Fibroblast of skin of left biceps (primary cell): ENCODE measurements around the gene CAPSL.
"Not testable (repeated sequence)": the region's sequence is repeated elsewhere in the genome, so short reads cannot be mapped to it uniquely, and the experiment has no call there.

Experiments used
- DNase-seq, 2 experiments: peaks; one replicate each; pipeline ENCODE4 v3.0.0-alpha.2; 2013; ENCODE audit warnings: low read depth in 2 of 2

The CAPSL gene

DNA sequence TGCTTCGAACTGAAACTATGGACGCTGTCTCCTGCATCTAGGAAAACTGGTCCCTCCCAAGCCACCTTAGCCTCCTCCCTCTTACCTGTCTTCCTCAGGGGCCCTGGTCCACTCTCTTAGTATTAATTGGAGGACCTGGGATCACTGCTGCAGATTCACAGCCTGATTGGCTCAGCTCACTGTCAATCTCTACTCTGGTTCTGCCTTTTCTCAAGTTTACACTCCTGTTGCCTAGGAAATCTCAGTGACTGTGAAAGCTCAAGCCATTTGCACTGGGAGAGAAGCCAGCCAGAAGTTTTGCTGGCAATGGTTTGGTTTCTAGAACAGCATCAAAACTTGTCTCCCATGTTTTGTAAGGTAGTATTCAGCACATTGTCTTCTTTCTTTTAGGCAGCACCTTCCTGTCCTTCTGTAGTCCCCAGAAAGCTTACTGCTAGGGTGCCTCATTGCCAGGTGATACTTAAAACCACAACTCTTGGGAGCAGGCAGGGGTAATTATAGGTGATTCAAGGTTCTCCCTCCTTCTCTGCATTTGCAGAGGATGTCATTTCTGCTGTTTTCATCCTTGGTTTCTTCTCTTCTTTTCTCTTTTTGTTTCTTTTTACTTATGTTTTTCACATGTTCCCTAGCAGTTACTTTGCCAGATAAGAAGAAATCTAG is at the start of gene CAPSL:
Gene CAPSL (minus strand): TSS at position 55 of the 660 bp plus-strand sequence. CDS start 17,502 bp downstream, outside the sequence.
- peak; percentile 15 to 35 for DNase-seq

DNA sequence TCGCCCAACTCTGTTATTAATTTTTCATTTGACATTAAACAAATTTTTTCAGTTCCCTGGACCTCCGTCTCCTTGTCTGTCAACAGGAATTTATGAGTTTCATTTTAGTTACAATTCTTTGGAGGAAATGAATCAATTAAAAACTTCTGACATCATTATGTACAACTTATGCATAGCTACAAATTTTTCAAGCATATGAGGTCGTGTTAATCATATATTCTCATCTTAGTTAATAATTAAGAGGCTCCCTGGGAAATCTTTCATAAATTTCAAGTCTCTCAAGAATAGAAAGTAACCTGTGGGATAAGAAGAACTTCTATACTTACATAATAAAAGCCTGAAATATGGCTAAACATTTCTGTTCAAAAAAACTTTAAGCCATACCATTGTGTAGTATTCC is 49.4 kb upstream of the CAPSL start:
- DNase-seq = no peak

GRCh38 chr5:35979715-35980114 is 41.3 kb upstream of the CAPSL start:
- DNase-seq = no peak

DNA sequence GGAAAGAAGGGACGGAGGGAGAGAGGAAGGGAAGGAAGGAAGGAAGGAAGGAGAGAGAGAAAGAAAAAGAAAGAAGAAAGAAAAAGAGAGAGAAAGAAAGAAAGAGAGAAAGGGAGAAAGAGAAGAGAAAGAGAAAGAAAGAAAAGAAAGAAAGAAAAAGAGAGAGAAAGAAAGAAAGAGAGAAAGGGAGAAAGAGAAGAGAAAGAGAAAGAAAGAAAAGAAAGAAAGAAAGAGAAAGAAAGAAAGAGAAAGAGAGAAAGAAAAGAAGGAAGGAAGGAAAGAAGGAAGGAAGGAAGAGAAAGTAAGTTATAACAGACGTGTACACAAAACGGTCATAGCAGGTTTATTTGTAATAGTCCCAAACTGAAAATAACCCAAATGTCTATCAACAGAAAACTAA is 38.4 kb upstream of the CAPSL start:
- DNase-seq = not testable (repeated sequence)

DNA sequence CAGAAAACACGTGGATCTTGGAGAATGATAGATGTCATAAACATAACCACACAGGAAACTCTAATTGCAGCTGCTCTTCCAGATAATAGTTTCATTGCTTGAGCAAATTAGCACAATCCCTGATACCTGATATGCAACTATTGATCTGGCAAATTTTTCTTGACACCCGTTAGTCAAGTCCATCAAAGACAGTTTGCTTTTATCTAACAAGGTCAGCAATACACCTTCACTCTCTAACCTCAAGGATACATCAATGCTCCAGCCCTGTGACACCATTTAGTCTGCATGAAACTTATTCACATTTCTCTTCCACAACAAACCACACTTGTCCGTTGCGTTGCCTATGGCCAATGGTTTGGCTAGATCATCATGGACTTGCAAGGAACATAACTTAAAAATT is 36.1 kb upstream of the CAPSL start:
- no peak for DNase-seq

- no peak for DNase-seq
Measured at GRCh38 chr5:35971878-35972210, 33.4 kb upstream of the CAPSL start.

DNA sequence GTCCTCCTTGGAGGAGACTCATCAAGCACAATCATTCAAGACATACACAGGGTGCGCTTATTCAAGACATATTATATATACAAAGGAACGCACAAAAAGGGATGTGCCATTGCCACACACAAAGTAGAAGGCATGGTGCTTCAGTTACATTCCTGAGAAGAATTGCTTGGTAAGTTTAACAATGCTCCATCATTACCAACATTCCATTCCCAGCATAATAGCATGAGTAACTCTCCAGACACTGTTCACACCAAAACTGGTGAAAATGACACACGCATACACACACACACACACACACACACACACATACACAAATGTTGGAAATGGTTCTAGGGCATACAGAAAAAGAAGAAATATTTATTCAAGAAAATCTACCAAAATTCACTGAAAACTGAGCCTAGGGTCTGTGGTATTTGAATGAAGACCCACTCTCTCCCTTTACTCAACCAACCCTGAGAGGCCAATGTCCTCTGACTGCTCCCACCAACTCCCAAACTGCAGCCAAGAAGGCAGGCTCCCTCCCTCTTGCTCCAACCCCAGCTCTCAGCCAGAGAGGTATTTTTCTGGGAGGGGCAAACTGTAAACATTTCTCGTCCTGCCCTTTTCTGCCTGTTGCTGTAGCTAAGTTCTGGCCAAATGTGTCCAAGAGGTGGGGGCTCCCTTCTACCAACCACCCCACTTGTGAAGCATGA is 32.9 kb upstream of the CAPSL start:
- no peak for DNase-seq

DNA sequence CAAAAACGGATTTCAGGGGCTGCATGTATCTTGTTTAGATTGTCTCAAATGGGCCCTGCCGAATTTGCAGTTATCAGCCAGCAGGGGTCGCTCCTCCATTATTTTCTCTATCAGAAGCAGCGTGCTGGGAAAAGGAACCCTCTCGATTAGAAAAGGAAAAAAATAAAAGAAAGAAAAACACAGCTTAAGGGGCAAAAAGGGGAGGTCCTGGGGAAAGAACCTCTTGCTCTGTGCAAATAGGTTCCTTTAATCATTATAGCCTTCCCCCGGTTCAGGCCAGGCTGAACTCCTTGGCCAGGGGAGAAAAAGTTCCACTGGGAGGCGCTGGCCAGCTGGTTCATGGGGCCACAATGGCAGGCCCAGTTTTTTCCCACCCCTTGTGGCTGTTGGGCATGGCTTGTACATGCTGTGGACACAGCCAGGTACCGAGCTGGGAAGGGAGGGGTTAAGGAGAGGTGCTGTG is 25.0 kb upstream of the CAPSL start:
- DNase-seq = no peak

DNA sequence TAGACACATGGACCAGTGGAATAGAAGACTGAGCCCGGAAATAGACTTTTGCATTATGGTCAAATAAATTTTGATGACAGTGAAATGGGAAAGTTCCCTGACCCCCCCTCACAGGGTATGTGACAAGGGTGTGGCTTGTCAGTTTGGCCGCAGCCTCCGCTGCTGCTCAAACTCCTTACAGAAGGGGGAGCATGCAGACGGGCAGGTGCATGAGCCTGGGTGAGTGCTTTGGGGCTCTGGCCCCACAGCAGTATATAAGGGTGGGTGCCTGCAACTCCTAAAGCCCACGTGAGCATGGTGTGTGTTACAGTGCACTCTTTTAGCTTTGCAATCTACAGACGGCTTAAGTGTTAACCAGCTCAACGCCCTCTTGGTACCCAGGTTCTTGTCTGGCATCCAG is 21.9 kb upstream of the CAPSL start:
- DNase-seq = no peak

DNA sequence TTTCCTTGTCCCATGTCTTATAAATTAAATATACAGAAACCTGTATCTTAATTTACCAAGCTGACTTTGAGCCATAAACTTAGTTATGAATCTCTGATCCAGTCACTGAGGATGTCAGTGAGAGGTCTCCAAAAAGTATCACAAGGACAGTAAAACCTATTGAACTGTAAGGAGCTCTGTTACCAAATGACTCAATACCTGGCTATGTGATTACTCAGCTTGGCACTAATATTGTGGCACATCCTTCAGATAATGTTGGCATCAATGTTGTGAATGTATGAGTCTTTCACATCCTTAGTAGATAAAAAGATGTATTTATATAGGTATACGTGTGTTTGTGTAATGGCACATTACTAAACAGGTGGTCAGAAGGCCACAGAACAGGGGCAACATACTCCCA is 18.0 kb upstream of the CAPSL start:
- DNase-seq = no peak

DNA sequence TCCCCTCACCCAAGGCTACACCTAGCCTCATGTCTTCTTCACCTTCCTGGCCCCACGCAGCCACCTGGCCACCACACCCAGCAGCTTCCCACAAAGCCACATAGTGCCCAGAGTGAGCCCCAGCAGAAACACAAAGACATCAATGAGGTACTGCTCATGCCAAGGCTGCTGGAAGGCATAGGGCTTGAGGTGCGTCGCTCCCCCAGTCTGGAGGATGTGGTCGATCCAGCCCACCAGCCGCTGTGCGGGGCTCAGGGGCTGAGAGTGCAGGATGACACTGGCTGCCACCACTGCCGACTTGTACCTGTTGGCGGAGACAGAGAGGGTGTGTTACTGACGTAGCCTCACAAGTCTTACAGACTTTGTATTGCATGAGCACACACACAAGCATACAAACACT is 15.8 kb upstream of the CAPSL start:
- no peak for DNase-seq

DNA sequence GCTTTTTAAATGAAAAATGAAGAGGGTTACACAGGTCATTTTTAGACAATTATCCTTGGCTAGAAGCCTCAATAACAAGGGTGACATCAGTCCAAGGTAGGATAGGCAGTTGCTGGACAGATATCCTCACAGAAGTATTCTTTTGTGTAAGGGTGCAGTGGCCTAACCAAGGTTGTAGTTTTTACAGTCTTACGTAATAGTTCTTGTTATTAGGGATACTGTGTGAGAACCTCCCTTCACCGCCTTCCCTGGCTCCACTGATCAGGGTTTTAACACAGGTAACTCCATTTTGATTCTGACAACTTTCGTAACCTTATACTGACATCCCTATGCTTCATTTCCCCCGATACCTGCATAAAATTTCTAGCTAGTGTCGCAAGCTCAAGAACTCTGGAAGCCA is 8.7 kb upstream of the CAPSL start:
- no peak for DNase-seq

DNA sequence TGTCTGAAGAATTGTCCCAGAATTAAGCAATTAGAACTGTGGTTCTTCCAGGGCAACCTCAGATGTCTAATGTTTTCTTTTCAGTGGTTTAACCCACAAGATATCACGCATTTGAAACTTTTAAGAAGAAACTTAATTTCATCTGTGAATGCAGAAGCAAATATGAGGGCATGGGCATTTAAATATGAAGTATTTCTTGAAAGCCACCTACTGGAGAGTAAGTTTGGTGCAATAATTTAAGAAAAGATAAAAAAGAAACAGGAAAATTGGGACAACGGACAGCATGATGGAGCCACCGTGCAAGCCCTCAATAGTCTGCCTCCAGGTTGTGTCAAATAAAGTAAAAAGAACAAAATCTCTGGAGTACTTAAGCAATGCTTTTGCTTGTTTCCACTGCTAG is 1.2 kb upstream of the CAPSL start:
- no peak for DNase-seq

DNA sequence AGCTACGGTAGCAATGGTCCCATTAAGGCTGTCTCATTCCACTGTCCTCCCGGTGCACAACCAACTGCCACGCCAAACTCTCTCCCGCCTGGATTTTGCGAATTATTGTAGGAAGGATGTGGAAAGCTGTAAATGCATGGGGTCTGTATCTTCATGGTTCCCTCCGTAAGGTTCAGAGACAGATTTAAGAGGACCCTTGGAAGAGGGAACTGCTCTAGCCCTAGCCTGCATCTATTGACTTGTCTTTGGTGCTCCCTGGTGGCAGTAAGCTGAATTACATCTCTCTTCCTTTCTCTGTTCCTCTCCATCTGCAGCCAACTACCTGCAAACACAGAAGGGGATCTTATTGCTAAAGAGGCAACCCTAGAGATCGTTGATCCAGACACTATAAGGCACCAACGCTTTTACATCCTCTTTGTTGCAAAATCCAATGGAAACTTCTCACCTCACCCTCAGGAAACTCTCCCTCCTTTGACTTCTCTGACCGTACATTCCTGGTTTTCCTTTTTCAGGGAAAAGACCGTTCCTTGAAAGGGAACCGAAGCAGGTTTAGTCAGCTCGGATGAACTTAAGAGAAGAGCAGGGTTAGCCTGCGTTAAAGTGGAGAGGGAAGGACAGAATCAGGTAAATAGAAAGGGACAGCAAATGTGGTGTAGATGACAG is 11.9 kb downstream of the CAPSL start:
- DNase-seq = no peak

GRCh38 chr5:35924950-35925722 is 13.3 kb downstream of the CAPSL start:
- peak in 1 of 2 experiments; percentile 23 for DNase-seq

DNA sequence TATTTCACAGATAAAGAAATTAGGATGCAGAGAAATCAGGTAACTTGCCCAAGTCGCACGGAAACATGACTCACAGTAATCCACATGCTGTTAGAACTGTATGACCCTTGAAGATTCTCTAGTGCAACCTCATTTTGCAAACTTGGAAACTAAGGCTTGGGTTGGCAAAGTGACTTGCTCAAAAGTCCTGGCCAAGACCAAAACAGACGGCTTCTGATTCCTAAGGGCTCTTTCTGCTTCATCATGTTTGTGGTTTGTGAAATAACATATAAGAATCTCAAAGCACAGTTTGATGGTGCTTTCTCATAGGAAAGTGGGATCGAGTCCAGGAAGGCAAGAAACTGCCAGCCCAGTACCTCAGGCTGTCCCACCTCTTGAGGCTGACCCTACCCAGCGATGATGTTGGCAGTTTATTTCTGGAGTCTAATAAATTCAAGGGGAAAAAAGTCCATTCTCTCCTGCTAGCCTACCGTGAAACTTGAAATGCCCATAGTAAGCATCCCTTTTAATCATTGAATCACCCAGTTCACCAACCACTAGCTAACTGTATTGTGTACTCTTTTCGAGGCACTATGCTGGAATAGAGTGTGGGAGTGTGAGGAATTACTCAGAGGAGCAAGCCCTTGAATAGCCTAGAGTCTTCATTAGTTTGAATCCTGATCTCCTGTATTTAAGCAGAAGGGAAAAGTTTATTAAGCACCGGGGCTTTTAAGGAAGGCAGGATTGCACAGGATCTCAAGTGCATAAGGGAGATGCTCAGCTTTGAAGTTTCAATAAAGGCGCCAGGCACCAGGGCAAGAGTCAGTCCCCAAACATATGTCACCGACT is 14.1 kb downstream of the CAPSL start:
- peak; percentile 54 to 57 for DNase-seq

DNA sequence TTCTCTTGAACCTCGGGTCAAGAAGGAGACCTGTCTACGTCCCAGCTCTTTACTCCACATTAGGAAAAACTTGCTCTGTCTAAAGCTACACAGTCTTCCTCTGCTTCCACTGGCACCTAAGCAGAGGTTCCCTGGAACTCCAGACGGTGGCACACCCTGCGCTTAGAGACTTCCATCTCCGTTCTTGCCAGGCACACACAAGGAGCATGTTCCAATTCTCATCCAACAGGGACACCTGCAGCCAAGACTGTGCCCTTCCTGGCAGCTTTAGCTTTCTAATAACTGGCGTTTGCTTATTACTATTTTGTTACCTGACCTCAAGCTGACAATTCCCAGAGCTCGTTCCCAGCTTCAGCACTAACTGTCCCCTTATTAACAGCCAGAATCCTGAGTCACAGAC is 16.0 kb downstream of the CAPSL start:
- no peak for DNase-seq

- no peak for DNase-seq
Measured at GRCh38 chr5:35921930-35922329, 16.5 kb downstream of the CAPSL start.

DNA sequence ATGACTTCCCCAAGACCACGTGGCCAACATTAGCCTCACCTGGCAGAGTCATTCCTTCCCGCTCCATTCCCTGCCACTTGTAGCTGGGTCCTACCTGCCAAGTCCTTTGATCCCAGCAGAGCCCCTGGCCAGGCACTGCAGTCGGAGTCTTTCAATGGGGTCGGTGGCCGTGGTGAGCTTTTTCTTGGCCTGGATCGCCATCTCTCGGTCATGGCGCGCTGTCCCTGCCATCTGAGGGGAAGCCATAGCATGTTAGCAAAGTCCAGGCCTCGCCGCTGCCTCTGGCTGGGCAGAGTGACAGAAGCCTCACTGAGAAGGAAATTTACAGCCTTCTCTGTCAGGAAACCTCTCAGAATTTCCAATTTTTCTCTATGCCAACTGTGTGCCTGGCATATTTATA is 17.5 kb downstream of the CAPSL start:
- no peak for DNase-seq

DNA sequence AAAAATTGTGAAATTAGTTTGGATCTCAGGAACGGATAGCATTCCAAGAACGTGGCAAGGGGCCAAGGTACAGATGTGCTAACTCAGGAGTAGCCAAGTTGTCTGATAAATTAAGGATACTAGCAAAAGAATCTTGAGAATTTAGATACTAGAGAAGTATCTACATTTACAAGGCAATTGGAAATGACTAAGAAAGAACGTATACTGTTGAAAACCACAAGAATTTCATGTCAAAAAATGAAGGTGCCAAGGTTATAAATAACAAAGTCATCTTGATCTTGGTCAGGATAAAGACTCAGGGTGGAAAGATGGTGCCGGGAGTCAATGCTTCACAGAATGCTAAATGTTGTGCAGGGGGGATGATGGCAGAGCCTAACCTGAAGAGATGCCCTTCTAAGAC is 19.2 kb downstream of the CAPSL start:
- peak; percentile 98 to 99 for DNase-seq

DNA sequence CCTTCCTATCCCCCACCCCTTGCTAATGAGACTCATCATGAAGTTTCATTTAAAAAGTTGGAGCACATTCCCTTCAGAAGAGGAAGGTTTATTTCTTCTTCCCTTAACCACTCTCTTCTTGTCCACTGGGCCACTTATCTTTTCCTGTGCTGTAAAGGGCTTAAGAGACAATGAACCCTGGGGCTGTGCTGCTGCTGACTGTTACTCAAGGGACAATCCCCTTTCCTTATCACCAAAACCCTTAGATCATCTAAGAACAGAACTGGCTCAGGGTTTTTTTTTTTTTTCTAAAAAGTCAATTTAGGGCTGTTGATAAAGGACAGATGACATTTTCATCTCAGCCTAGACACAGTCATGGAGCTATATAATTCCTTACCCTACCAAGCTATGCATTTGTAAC is 29.6 kb downstream of the CAPSL start:
- no peak for DNase-seq
